Keratinocyte (primary cell): ENCODE data around the gene AKNA. TPM values are rescaled to one million over a fixed set of nuclear protein-coding genes. Genes with fewer than 3 reads are reported as not detected.

Experiments used
- DNase-seq: peaks from one replicate; pipeline ENCODE4 v3.0.0-alpha.2; 2011; ENCODE audit warnings: low read depth, missing footprints, low spot score
- FAIRE-seq: peaks from 2 replicates; lab custom pipeline; 2011; peaks lifted over from hg19 to GRCh38; lab: Jason Lieb, UNC
- H2AFZ ChIP-seq: 2 replicates; pipeline ENCODE4 v1.6.0; 2012; ENCODE audit warnings: low read length, control low read depth, inconsistent platforms; ENCODE audit not compliant: control insufficient read depth
- H3K27ac ChIP-seq: 2 replicates; pipeline ENCODE4 v1.5.1; 2011; ENCODE audit warnings: low read length; ENCODE audit not compliant: control insufficient read depth, insufficient read depth
- H3K27me3 ChIP-seq: 3 replicates; pipeline ENCODE4 v1.6.0; 2011; ENCODE audit warnings: low read length; ENCODE audit not compliant: control insufficient read depth, insufficient read depth; ENCODE audit errors: extremely low read depth
- H3K36me3 ChIP-seq, 2 experiments: 2 replicates in 1 of 2; 3 replicates in 1 of 2; pipeline ENCODE4 v1.5.1; 2011; ENCODE audit warnings: low read length in 2 of 2, mild to moderate bottlenecking in 1 of 2; ENCODE audit not compliant: control insufficient read depth in 2 of 2, insufficient read depth in 2 of 2; ENCODE audit errors: extremely low read depth in 1 of 2
- H3K4me1 ChIP-seq: 3 replicates; pipeline ENCODE4 v1.5.1; 2011; ENCODE audit warnings: low read length; ENCODE audit not compliant: control insufficient read depth, insufficient read depth; ENCODE audit errors: extremely low read depth
- H3K4me2 ChIP-seq: 3 replicates; pipeline ENCODE4 v1.6.0; 2011; ENCODE audit warnings: low read depth, low read length; ENCODE audit not compliant: control insufficient read depth, insufficient read depth; ENCODE audit errors: extremely low read depth
- H3K4me3 ChIP-seq, 3 experiments: fragments of 200-600 bp in 1 of 3; sonication (generic) in 1 of 3; 2 replicates in 2 of 3; 3 replicates in 1 of 3; pipeline ENCODE4 v1.5.1; 2011 to 2016; ENCODE audit warnings: low read length in 3 of 3, mild to moderate bottlenecking in 3 of 3, control low read depth in 2 of 3, inconsistent platforms in 1 of 3, low read depth in 1 of 3, mixed read lengths in 1 of 3, mixed run types in 1 of 3, moderate library complexity in 1 of 3; ENCODE audit not compliant: control insufficient read depth in 2 of 3, insufficient read depth in 2 of 3; ENCODE audit errors: extremely low read depth in 1 of 3
- H3K79me2 ChIP-seq: 2 replicates; pipeline ENCODE4 v1.6.0; 2012; ENCODE audit warnings: low read length; ENCODE audit not compliant: control insufficient read depth, insufficient read depth
- H3K9ac ChIP-seq: 3 replicates; pipeline ENCODE4 v1.6.0; 2011; ENCODE audit warnings: low read length; ENCODE audit not compliant: control insufficient read depth, insufficient read depth; ENCODE audit errors: extremely low read depth
- H3K9me1 ChIP-seq: 3 replicates; pipeline ENCODE4 v1.6.0; 2011; ENCODE audit warnings: low read length; ENCODE audit not compliant: control insufficient read depth, insufficient read depth; ENCODE audit errors: extremely low read depth
- H3K9me3 ChIP-seq: 2 replicates; pipeline ENCODE4 v1.5.1; 2012; ENCODE audit warnings: low read depth, low read length; ENCODE audit not compliant: control insufficient read depth
- H4K20me1 ChIP-seq: 3 replicates; pipeline ENCODE4 v1.6.0; 2011; ENCODE audit warnings: low read length; ENCODE audit not compliant: control insufficient read depth, insufficient read depth; ENCODE audit errors: extremely low read depth
- CTCF ChIP-seq, 3 experiments: IDR thresholded peaks in 1 of 3; conservative IDR thresholded peaks in 1 of 3; optimal IDR thresholded peaks in 1 of 3; 2 replicates in 2 of 3; 3 replicates in 1 of 3; pipeline versions ENCODE3 to v1.5.1; 2011; ENCODE audit warnings: low read length in 3 of 3, mild to moderate bottlenecking in 3 of 3, moderate library complexity in 2 of 3, control low read depth in 1 of 3, inconsistent platforms in 1 of 3; ENCODE audit not compliant: insufficient read depth in 2 of 3; ENCODE audit errors: extremely low read depth in 1 of 3
- EZH2 ChIP-seq: IDR thresholded peaks from one replicate; pipeline ENCODE4 v1.6.1; 2012; ENCODE audit warnings: inconsistent platforms, mild to moderate bottlenecking, low read length, moderate library complexity
- dilution Hi-C: fragments of 300-500 bp; cut with MboI; formaldehyde crosslinking; loops from one replicate; pipeline ENCODE4 v1.7.0; 2020; ENCODE audit warnings: low sequenced_read_pairs; ENCODE audit not compliant: extremely low pct_ligation_motif_present
- polyA plus RNA-seq, 5 experiments: library from polyadenylated mRNA; depleted of rRNA in 3 of 5; stranded (reverse) in 3 of 5; stranded (forward) in 1 of 5; unstranded in 1 of 5; fragments of >200 nt; gene quantifications; 1 replicate in 1 of 5; 2 replicates in 3 of 5; 3 replicates in 1 of 5; pipeline versions ENCODE4 v1.2.1 to v1.2.3, GENCODE V29; 2011 to 2012; ENCODE audit warnings: missing spikeins in 2 of 5, low read depth in 1 of 5, low replicate concordance in 1 of 5

AKNA gene
- polyA plus RNA-seq, 1 donor (not counting 4 experiments of a cell fraction or from before 2014, with no cell fraction given): 0.79 TPM

- dilution Hi-C loops: no loop called here
- DNase-seq (no peak), FAIRE-seq (no peak)
Measured at GRCh38 chr9:114339130-114339908, 48.5 kb downstream of the AKNA start.

GRCh38 chr9:114338187-114338586 lies 49.6 kb downstream of the AKNA start:
- Histone ChIP-seq H3K79me2 (no peaks in the 10 kb centered on the region), H4K20me1 (no peaks in the 10 kb centered on the region), H3K4me2 (no peak overlapping the region), H3K9ac (no peak overlapping the region), H3K9me3 (no peaks in the 10 kb centered on the region), H3K27ac (no peak overlapping the region), H3K27me3 (no peaks in the 10 kb centered on the region), H3K9me1 (peaks cover 2% of the 10 kb centered on the region), H3K4me3 (no peak overlapping the region), H2AFZ (no peak overlapping the region), H3K4me1 (peaks cover 4% of the 10 kb centered on the region), H3K36me3 (peaks cover 0 to 1% of the 10 kb centered on the region in 2 experiments)
- FAIRE-seq: no peak
- DNase-seq: no peak
- TF ChIP-seq EZH2 (no peak), CTCF (optimal IDR thresholded peaks at IDR 0.05 in 1 of 3, IDR thresholded peaks at IDR 0.05 in 1 of 3, conservative IDR thresholded peaks at IDR 0.05 in 1 of 3; ENCODE audit: extremely low read depth in 1 of 3, insufficient read depth in 2 of 3, low read length in 3 of 3) (no peak)
- dilution Hi-C loops: no loop called here

More at GRCh38 chr9:114339130-114339908, 48.5 kb downstream of the AKNA start:
- Histone ChIP-seq H4K20me1 (no peaks in the 10 kb centered on the region), H3K27me3 (no peaks in the 10 kb centered on the region), H3K4me1 (peaks cover 10% of the 10 kb centered on the region), H3K27ac (no peak overlapping the region), H3K9ac (no peak overlapping the region), H3K9me1 (peaks cover 2% of the 10 kb centered on the region), H3K79me2 (no peaks in the 10 kb centered on the region), H3K4me3 (no peak overlapping the region), H3K4me2 (no peak overlapping the region), H3K9me3 (no peaks in the 10 kb centered on the region), H3K36me3 (peaks cover 0 to 1% of the 10 kb centered on the region in 2 experiments), H2AFZ (no peak overlapping the region)
- no peak for TF ChIP-seq EZH2
- peak; percentile 87 to 91 (median 90) for TF ChIP-seq CTCF (optimal IDR thresholded peaks at IDR 0.05 in 1 of 3, IDR thresholded peaks at IDR 0.05 in 1 of 3, conservative IDR thresholded peaks at IDR 0.05 in 1 of 3; ENCODE audit: extremely low read depth in 1 of 3, insufficient read depth in 2 of 3, low read length in 3 of 3)
